HepG2 (cell line): ENCODE data around the gene ICAM2. TPM values are rescaled to one million over a fixed set of nuclear protein-coding genes. Genes with fewer than 3 reads are reported as not detected.

Experiments used
- CBX1 ChIP-seq: IDR thresholded peaks from one replicate; pipeline ENCODE4 v1.6.1; 2016; ENCODE audit warnings: antibody characterized with exemption, low read depth
- CREM ChIP-seq, 2 experiments: sonication (generic) in 1 of 2; formaldehyde crosslinking in 1 of 2; IDR thresholded peaks; 2 replicates each; pipeline versions ENCODE4 v1.4.0 to v1.6.1; 2016 to 2020; ENCODE audit warnings: antibody characterized with exemption in 1 of 2, mild to moderate bottlenecking in 1 of 2, missing genetic modification reagents in 1 of 2
- DNMT1 ChIP-seq: sonication (generic); formaldehyde crosslinking; IDR thresholded peaks from 2 replicates; pipeline ENCODE4 v1.5.1; 2020; ENCODE audit warnings: mild to moderate bottlenecking, missing genetic modification reagents
- DR1 ChIP-seq: sonication (generic); formaldehyde crosslinking; IDR thresholded peaks from 2 replicates; pipeline ENCODE4 v1.8.0; 2021; ENCODE audit warnings: mild to moderate bottlenecking, missing genetic modification reagents, inconsistent platforms
- FOXC1 ChIP-seq: sonication (generic); formaldehyde crosslinking; IDR thresholded peaks from 2 replicates; pipeline ENCODE4 v1.8.0; 2022; ENCODE audit warnings: mild to moderate bottlenecking, missing genetic modification reagents, borderline replicate concordance
- HDAC1 ChIP-seq: sonication (generic); formaldehyde crosslinking; IDR thresholded peaks from 2 replicates; pipeline ENCODE4 v1.5.1; 2020; ENCODE audit warnings: mild to moderate bottlenecking, missing genetic modification reagents
- KDM3A ChIP-seq: IDR thresholded peaks from 2 replicates; pipeline ENCODE4 v1.6.1; 2018; ENCODE audit warnings: low read depth, missing compliant biosample characterization
- KDM5B ChIP-seq: sonication (generic); formaldehyde crosslinking; IDR thresholded peaks from 2 replicates; pipeline ENCODE4 v1.4.0; 2020; ENCODE audit warnings: missing genetic modification reagents, mild to moderate bottlenecking, borderline replicate concordance
- KLF9 ChIP-seq: IDR thresholded peaks from 2 replicates; pipeline ENCODE4 v1.6.1; 2016; ENCODE audit warnings: low read depth
- ONECUT2 ChIP-seq: sonication (generic); formaldehyde crosslinking; IDR thresholded peaks from 2 replicates; pipeline ENCODE4 v1.4.0; 2020; ENCODE audit warnings: missing genetic modification reagents
- RFX5 ChIP-seq: IDR thresholded peaks from 2 replicates; pipeline ENCODE4 v1.6.1; 2011; ENCODE audit warnings: low read depth, low read length, improper control_type of control experiment
- TBL1XR1 ChIP-seq: fragments of 150-350 bp; IDR thresholded peaks from 2 replicates; pipeline ENCODE4 v1.6.1; 2014; ENCODE audit warnings: borderline replicate concordance, low read length; ENCODE audit not compliant: partially characterized antibody
- TOPORS ChIP-seq: sonication (generic); formaldehyde crosslinking; IDR thresholded peaks from 2 replicates; pipeline ENCODE4 v1.8.0; 2023; ENCODE audit warnings: mild to moderate bottlenecking, missing genetic modification reagents
- YEATS2 ChIP-seq: sonication (generic); formaldehyde crosslinking; IDR thresholded peaks from 2 replicates; pipeline ENCODE4 v1.4.0; 2020; ENCODE audit warnings: missing genetic modification reagents, borderline replicate concordance
- ZNF274 ChIP-seq: sonication (generic); formaldehyde crosslinking; IDR thresholded peaks from 2 replicates; pipeline ENCODE4 v1.5.1; 2020; ENCODE audit warnings: mild to moderate bottlenecking, missing genetic modification reagents
- ZNF441 ChIP-seq: sonication (generic); formaldehyde crosslinking; IDR thresholded peaks from 2 replicates; pipeline ENCODE4 v1.7.0; 2021; ENCODE audit warnings: missing genetic modification reagents, borderline replicate concordance
- ZNF883 ChIP-seq: sonication (generic); formaldehyde crosslinking; IDR thresholded peaks from 2 replicates; pipeline ENCODE4 v1.5.1; 2020; ENCODE audit warnings: mild to moderate bottlenecking, missing genetic modification reagents; ENCODE audit errors: not compliant biosample characterization
- ZSCAN29 ChIP-seq: sonication (generic); formaldehyde crosslinking; conservative IDR thresholded peaks from 2 replicates; pipeline ENCODE4 v1.4.0; 2020; ENCODE audit warnings: mild to moderate bottlenecking, missing genetic modification reagents
- polyA plus RNA-seq, 8 experiments: library from polyadenylated mRNA; depleted of rRNA in 3 of 8; stranded (reverse) in 7 of 8; unstranded in 1 of 8; fragments of >200 nt; fragmentation: Illumina TruSeq in 4 of 8; extraction: Trizol in 4 of 8; gene quantifications; 2 replicates each; pipeline versions ENCODE4 v1.2.1 to v1.2.3, GENCODE V29; 2011 to 2016; ENCODE audit warnings: low read depth in 4 of 8, missing spikeins in 1 of 8, mixed read lengths in 1 of 8; ENCODE audit not compliant: insufficient read depth in 1 of 8
- total RNA-seq, 5 experiments: library from RNA; depleted of rRNA; stranded (reverse); fragments of >200 nt; fragmentation: Illumina TruSeq; extraction: Trizol; gene quantifications; 2 replicates each; pipeline ENCODE4 v1.2.3, GENCODE V29; 2016; ENCODE audit warnings: low read depth in 1 of 5
- TF ChIP-seq, protein P1 (sequence below): sonication (generic); formaldehyde crosslinking; IDR thresholded peaks from 2 replicates; pipeline ENCODE4 v1.4.0; 2020; ENCODE audit warnings: missing genetic modification reagents, borderline replicate concordance
- TF ChIP-seq, protein P2 (sequence below): sonication (generic); formaldehyde crosslinking; IDR thresholded peaks from 2 replicates; pipeline ENCODE4 v1.8.0; 2022; ENCODE audit warnings: low read depth, missing genetic modification reagents
- TF ChIP-seq, protein P3 (sequence below): sonication (generic); formaldehyde crosslinking; conservative IDR thresholded peaks from 2 replicates; pipeline ENCODE4 v1.4.0; 2020; ENCODE audit warnings: mild to moderate bottlenecking, missing genetic modification reagents, moderate library complexity

Gene ICAM2
- total and polyA plus RNA-seq, 2 of the 13 experiments (the other 11 are each of a cell fraction or from before 2014, with no cell fraction given), result 10.9 to 20.8 TPM

DNA sequence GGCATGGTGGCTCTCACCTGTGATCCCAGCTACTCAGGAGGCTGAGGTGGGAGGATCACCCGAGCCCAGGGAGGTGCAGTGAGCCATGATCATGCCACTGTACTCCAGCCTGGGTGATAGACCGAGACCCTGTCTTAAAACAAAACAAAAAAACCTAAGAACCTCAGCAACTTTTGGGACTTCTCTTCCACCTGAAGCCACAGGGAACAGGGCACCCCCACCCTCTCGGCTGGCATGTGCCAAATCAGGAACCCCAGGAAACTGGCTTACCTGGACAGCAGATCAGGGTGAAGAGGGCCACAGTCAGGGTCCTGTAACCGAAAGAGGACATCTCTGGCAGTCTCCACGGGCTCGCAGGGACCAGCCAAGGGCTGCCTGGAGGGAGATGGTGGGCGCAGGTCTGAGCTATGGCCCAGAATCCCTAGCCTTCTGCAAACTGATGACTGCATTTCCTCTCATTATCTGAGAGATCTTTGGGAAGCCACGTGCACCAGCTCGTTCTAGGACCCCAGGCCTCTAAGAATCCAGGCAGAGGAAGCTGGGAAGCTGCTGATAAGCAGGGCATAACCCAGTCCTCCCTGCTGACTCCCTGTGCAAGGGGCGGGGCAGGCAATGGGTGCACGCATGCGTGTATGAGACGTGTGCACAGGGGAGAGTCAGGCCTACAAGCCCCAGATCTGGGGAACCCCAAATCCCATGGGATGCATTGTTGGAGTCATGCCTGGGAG is 13.9 kb downstream of the ICAM2 start (continued):
- 0 out of 2 replicates have a peak, but pooled peaks have one; percentile 17 for TF ChIP-seq ZNF274
- peak; percentile 35; the same call in 1 of the 2 replicates for TF ChIP-seq KDM5B (CRISPR knock-in tag)
- no peak for TF ChIP-seq RFX5
- TF ChIP-seq, protein P1, sequence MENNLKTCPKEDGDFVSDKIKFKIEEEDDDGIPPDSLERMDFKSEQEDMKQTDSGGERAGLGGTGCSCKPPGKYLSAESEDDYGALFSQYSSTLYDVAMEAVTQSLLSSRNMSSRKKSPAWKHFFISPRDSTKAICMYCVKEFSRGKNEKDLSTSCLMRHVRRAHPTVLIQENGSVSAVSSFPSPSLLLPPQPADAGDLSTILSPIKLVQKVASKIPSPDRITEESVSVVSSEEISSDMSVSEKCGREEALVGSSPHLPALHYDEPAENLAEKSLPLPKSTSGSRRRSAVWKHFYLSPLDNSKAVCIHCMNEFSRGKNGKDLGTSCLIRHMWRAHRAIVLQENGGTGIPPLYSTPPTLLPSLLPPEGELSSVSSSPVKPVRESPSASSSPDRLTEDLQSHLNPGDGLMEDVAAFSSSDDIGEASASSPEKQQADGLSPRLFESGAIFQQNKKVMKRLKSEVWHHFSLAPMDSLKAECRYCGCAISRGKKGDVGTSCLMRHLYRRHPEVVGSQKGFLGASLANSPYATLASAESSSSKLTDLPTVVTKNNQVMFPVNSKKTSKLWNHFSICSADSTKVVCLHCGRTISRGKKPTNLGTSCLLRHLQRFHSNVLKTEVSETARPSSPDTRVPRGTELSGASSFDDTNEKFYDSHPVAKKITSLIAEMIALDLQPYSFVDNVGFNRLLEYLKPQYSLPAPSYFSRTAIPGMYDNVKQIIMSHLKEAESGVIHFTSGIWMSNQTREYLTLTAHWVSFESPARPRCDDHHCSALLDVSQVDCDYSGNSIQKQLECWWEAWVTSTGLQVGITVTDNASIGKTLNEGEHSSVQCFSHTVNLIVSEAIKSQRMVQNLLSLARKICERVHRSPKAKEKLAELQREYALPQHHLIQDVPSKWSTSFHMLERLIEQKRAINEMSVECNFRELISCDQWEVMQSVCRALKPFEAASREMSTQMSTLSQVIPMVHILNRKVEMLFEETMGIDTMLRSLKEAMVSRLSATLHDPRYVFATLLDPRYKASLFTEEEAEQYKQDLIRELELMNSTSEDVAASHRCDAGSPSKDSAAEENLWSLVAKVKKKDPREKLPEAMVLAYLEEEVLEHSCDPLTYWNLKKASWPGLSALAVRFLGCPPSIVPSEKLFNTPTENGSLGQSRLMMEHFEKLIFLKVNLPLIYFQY, result no peak
- TF ChIP-seq, protein P2, sequence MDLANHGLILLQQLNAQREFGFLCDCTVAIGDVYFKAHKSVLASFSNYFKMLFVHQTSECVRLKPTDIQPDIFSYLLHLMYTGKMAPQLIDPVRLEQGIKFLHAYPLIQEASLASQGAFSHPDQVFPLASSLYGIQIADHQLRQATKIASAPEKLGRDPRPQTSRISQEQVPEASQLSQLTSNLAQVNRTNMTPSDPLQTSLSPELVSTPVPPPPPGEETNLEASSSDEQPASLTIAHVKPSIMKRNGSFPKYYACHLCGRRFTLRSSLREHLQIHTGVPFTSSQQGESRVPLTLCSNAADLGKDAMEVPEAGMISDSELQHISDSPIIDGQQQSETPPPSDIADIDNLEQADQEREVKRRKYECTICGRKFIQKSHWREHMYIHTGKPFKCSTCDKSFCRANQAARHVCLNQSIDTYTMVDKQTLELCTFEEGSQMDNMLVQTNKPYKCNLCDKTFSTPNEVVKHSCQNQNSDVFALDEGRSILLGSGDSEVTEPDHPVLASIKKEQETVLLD (CRISPR knock-in tag), result no peak
- TF ChIP-seq CREM (IDR thresholded peaks at IDR 0.05), result no peak
- no peak for TF ChIP-seq CREM (CRISPR knock-in tag; IDR thresholded peaks at IDR 0.05)
- no peak for TF ChIP-seq ZNF883 (CRISPR knock-in tag)
- 0 out of 2 replicates have a peak, but pooled peaks have one; percentile 4 for TF ChIP-seq KDM3A (CRISPR knock-in tag)
- no peak for TF ChIP-seq ONECUT2 (CRISPR knock-in tag)
- TF ChIP-seq, protein P3, sequence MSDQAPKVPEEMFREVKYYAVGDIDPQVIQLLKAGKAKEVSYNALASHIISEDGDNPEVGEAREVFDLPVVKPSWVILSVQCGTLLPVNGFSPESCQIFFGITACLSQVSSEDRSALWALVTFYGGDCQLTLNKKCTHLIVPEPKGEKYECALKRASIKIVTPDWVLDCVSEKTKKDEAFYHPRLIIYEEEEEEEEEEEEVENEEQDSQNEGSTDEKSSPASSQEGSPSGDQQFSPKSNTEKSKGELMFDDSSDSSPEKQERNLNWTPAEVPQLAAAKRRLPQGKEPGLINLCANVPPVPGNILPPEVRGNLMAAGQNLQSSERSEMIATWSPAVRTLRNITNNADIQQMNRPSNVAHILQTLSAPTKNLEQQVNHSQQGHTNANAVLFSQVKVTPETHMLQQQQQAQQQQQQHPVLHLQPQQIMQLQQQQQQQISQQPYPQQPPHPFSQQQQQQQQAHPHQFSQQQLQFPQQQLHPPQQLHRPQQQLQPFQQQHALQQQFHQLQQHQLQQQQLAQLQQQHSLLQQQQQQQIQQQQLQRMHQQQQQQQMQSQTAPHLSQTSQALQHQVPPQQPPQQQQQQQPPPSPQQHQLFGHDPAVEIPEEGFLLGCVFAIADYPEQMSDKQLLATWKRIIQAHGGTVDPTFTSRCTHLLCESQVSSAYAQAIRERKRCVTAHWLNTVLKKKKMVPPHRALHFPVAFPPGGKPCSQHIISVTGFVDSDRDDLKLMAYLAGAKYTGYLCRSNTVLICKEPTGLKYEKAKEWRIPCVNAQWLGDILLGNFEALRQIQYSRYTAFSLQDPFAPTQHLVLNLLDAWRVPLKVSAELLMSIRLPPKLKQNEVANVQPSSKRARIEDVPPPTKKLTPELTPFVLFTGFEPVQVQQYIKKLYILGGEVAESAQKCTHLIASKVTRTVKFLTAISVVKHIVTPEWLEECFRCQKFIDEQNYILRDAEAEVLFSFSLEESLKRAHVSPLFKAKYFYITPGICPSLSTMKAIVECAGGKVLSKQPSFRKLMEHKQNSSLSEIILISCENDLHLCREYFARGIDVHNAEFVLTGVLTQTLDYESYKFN (CRISPR knock-in tag), result peak; percentile 43; the same call in 1 of the 2 replicates
- TF ChIP-seq KLF9 (CRISPR knock-in tag), result no peak
- TF ChIP-seq TOPORS, result no peak
- TF ChIP-seq CBX1, result no peak
- TF ChIP-seq TBL1XR1, result no peak
- TF ChIP-seq FOXC1, result peak; percentile 66
- TF ChIP-seq DNMT1 (CRISPR knock-in tag), result no peak
- TF ChIP-seq HDAC1 (CRISPR knock-in tag), result 0 out of 2 replicates have a peak, but pooled peaks have one; percentile 23
- TF ChIP-seq YEATS2 (CRISPR knock-in tag), result 0 out of 2 replicates have a peak, but pooled peaks have one; percentile 7
- no peak for TF ChIP-seq DR1
- 0 out of 2 replicates have a peak, but pooled peaks have one; percentile 3 for TF ChIP-seq ZNF441
- TF ChIP-seq ZSCAN29 (CRISPR knock-in tag), result 0 out of 2 replicates have a peak, but pooled peaks have one; percentile 19
